ENCODE results near the gene LSS.

Gene LSS

GRCh38 chr21:46208761-46209721 is 19.5 kb downstream of the LSS start:
- no peak overlapping the region for H3K14ac ChIP-seq (ENCODE audit: low read length in 2 of 2)
- no peak overlapping the region for H2BK12ac ChIP-seq (ENCODE audit: low read length in 2 of 2)
- H4K8ac ChIP-seq (ENCODE audit: low read length): peak overlapping the region; percentile 32
- H2BK120ac ChIP-seq (ENCODE audit: low read depth, low read length): no peak overlapping the region
- no peak overlapping the region for H3K23ac ChIP-seq (ENCODE audit: low read length in 2 of 2)
- H3K4me3 ChIP-seq (ENCODE audit: insufficient read depth in 1 of 2, low read depth in 1 of 2, low read length in 2 of 2): no peak overlapping the region
- peaks cover 87 to 95% of the 10 kb centered on the region in 2 experiments for H3K36me3 ChIP-seq (ENCODE audit: control insufficient read depth in 1 of 2, insufficient read depth in 2 of 2, low read depth in 1 of 2, low read length in 2 of 2)
- peaks cover 11% of the 10 kb centered on the region for H3K4me1 ChIP-seq (ENCODE audit: control insufficient read depth, insufficient read depth, low read depth, low read length)
- no peaks in the 10 kb centered on the region for H3K9me3 ChIP-seq (ENCODE audit: control insufficient read depth, low read length)
- H3K27me3 ChIP-seq (ENCODE audit: control insufficient read depth in 1 of 2, insufficient read depth in 1 of 2, low read length in 2 of 2): no peaks in the 10 kb centered on the region
- H3K4ac ChIP-seq (ENCODE audit: low read depth in 1 of 2, low read length in 2 of 2): no peak overlapping the region
- H3K27ac ChIP-seq (ENCODE audit: low read length, poor library complexity, severe bottlenecking): no peak overlapping the region
- WGBS: 99% methylated on average over 23 of the region's 23 CpGs
- no peak overlapping the region for H2BK15ac ChIP-seq (ENCODE audit: low read depth, poor library complexity, severe bottlenecking)
- no peak overlapping the region for H4K91ac ChIP-seq (ENCODE audit: low read length)
- H2BK5ac ChIP-seq (ENCODE audit: low read depth, low read length, poor library complexity, severe bottlenecking): no peak overlapping the region
- no peak overlapping the region for H3K4me2 ChIP-seq (ENCODE audit: low read length, poor library complexity, severe bottlenecking)
- no peak overlapping the region for H2AK5ac ChIP-seq (ENCODE audit: low read length, severe bottlenecking)
- H2AFZ ChIP-seq (ENCODE audit: low read depth, low read length): no peak overlapping the region
- H3K18ac ChIP-seq (ENCODE audit: low read depth in 1 of 2, low read length in 2 of 2): no peak overlapping the region
- DNase-seq: no peak
- no peak overlapping the region for H3K9ac ChIP-seq (ENCODE audit: low read length)
- H3K79me1 ChIP-seq (replicated peaks; ENCODE audit: low read length, poor library complexity, severe bottlenecking): peaks cover 40% of the 10 kb centered on the region

DNA sequence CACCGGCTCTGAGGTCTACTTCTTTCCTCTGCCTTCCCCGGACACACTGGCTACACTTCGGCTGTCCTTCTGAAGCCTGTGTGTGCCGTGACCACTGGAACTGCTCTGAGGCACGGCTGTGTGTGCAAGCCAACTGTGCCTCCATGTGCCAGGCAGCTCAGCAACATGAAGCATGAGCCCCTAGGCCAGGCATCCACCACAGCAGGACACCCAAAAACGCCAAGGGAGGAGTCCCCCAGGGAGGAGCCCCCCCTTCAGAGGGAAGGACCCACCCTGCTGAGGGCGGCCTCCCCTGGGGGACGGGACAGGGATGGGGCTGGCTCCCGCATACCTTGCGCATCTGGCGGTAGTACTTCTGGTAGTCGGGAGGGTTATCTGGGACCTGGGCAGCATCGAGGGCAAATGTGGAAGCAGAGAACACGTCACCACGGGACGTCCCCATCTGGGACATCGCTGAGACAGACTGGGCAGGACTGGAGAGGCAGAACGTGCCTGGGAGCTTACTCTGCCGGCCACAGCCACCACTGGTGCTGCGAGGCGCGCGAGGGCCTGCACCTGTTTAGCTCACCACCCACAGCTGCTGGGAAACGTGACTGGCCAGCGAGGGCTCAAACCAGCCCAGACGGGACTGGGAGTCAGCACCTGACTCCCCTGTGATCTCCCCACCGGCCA is 20.5 kb downstream of the LSS start:
- no peak overlapping the region for H2BK5ac ChIP-seq (ENCODE audit: low read depth, low read length, poor library complexity, severe bottlenecking)
- no peak overlapping the region for H4K91ac ChIP-seq (ENCODE audit: low read length)
- 96% methylated on average over 27 of the region's 27 CpGs for WGBS
- no peak overlapping the region for H3K4me3 ChIP-seq (ENCODE audit: insufficient read depth in 1 of 2, low read depth in 1 of 2, low read length in 2 of 2)
- H3K4ac ChIP-seq (ENCODE audit: low read depth in 1 of 2, low read length in 2 of 2): no peak overlapping the region
- no peak overlapping the region for H2BK12ac ChIP-seq (ENCODE audit: low read length in 2 of 2)
- no peak overlapping the region for H3K27ac ChIP-seq (ENCODE audit: low read length, poor library complexity, severe bottlenecking)
- H3K9ac ChIP-seq (ENCODE audit: low read length): no peak overlapping the region
- H2BK120ac ChIP-seq (ENCODE audit: low read depth, low read length): no peak overlapping the region
- H3K4me2 ChIP-seq (ENCODE audit: low read length, poor library complexity, severe bottlenecking): no peak overlapping the region
- H3K18ac ChIP-seq (ENCODE audit: low read depth in 1 of 2, low read length in 2 of 2): no peak overlapping the region
- no peak overlapping the region for H2AK5ac ChIP-seq (ENCODE audit: low read length, severe bottlenecking)
- no peak overlapping the region for H2BK15ac ChIP-seq (ENCODE audit: low read depth, poor library complexity, severe bottlenecking)
- H4K8ac ChIP-seq (ENCODE audit: low read length): no peak overlapping the region
- H3K79me1 ChIP-seq (replicated peaks; ENCODE audit: low read length, poor library complexity, severe bottlenecking): peaks cover 33% of the 10 kb centered on the region
- DNase-seq: no peak
- peaks cover 3% of the 10 kb centered on the region for H3K4me1 ChIP-seq (ENCODE audit: control insufficient read depth, insufficient read depth, low read depth, low read length)
- peaks cover 85 to 95% of the 10 kb centered on the region in 2 experiments for H3K36me3 ChIP-seq (ENCODE audit: control insufficient read depth in 1 of 2, insufficient read depth in 2 of 2, low read depth in 1 of 2, low read length in 2 of 2)
- no peak overlapping the region for H3K23ac ChIP-seq (ENCODE audit: low read length in 2 of 2)
- H2AFZ ChIP-seq (ENCODE audit: low read depth, low read length): no peak overlapping the region
- H3K9me3 ChIP-seq (ENCODE audit: control insufficient read depth, low read length): no peaks in the 10 kb centered on the region
- no peak overlapping the region for H3K14ac ChIP-seq (ENCODE audit: low read length in 2 of 2)
- H3K27me3 ChIP-seq (ENCODE audit: control insufficient read depth in 1 of 2, insufficient read depth in 1 of 2, low read length in 2 of 2): no peaks in the 10 kb centered on the region

DNA sequence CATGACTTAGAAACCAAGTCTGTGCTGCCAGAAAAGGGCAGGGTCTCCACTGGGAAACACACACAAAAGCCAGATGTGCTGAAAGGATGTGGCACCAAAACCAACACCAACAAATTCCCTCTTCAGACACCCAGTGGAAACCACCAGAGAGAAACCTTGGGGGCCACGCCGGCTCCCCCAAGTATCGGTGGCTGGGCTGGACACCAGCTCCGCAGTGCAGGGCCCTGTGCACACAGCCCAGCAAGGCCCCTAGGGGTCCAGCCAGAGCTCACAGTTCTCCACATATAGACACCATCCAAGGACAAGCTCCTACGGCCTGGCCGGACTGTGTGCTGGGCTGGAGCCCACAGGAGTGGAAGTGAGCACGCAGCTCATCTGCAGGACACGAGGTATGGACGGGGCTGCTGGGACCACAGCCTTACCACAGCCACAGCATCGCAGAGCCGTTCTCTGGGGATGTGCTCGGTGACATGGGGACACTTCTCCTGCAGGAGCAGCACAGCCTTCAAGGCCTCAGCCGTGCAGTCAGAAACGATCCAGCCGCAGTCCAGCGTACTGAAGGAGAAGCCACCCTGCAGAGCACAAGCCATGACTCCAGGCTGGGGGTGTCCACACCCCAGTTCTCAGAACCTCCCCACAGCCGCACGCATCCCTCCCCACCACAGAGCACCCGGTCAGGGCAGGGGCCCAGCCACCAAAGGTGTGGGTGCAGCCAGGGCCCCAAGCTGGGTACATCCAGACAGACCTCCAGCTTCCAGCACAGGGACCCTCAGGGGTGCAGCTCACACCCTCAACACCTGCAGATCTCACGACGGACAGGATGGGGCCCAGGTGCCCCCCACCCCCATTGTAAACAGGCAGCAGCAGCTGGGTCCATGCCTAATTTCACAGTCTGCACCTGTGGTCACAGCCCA is 21.3 kb downstream of the LSS start:
- Histone ChIP-seq H3K18ac (ENCODE audit: low read depth in 1 of 2, low read length in 2 of 2) (no peak overlapping the region), H3K27me3 (ENCODE audit: control insufficient read depth in 1 of 2, insufficient read depth in 1 of 2, low read length in 2 of 2) (no peaks in the 10 kb centered on the region), H3K9ac (ENCODE audit: low read length) (no peak overlapping the region), H3K14ac (ENCODE audit: low read length in 2 of 2) (no peak overlapping the region), H3K9me3 (ENCODE audit: control insufficient read depth, low read length) (no peaks in the 10 kb centered on the region), H3K36me3 (ENCODE audit: control insufficient read depth in 1 of 2, insufficient read depth in 2 of 2, low read depth in 1 of 2, low read length in 2 of 2) (peaks cover 84 to 95% of the 10 kb centered on the region in 2 experiments), H3K79me1 (replicated peaks; ENCODE audit: low read length, poor library complexity, severe bottlenecking) (peaks cover 26% of the 10 kb centered on the region), H4K8ac (ENCODE audit: low read length) (no peak overlapping the region), H3K4me2 (ENCODE audit: low read length, poor library complexity, severe bottlenecking) (no peak overlapping the region), H3K27ac (ENCODE audit: low read length, poor library complexity, severe bottlenecking) (no peak overlapping the region), H2BK12ac (ENCODE audit: low read length in 2 of 2) (no peak overlapping the region), H3K4me1 (ENCODE audit: control insufficient read depth, insufficient read depth, low read depth, low read length) (peaks cover 3% of the 10 kb centered on the region), H3K4me3 (ENCODE audit: insufficient read depth in 1 of 2, low read depth in 1 of 2, low read length in 2 of 2) (no peak overlapping the region), H3K4ac (ENCODE audit: low read depth in 1 of 2, low read length in 2 of 2) (no peak overlapping the region), H3K23ac (ENCODE audit: low read length in 2 of 2) (no peak overlapping the region), H2AK5ac (ENCODE audit: low read length, severe bottlenecking) (no peak overlapping the region), H2AFZ (ENCODE audit: low read depth, low read length) (no peak overlapping the region), H4K91ac (ENCODE audit: low read length) (no peak overlapping the region), H2BK120ac (ENCODE audit: low read depth, low read length) (no peak overlapping the region), H2BK15ac (ENCODE audit: low read depth, poor library complexity, severe bottlenecking) (no peak overlapping the region), H2BK5ac (ENCODE audit: low read depth, low read length, poor library complexity, severe bottlenecking) (no peak overlapping the region)
- 97% methylated on average over 21 of the region's 21 CpGs for WGBS
- DNase-seq: no peak

Measured in mesenchymal stem cell (in vitro differentiated cells and primary cell).